ENCODE results near the gene PAK5.

PAK5 gene

DNA sequence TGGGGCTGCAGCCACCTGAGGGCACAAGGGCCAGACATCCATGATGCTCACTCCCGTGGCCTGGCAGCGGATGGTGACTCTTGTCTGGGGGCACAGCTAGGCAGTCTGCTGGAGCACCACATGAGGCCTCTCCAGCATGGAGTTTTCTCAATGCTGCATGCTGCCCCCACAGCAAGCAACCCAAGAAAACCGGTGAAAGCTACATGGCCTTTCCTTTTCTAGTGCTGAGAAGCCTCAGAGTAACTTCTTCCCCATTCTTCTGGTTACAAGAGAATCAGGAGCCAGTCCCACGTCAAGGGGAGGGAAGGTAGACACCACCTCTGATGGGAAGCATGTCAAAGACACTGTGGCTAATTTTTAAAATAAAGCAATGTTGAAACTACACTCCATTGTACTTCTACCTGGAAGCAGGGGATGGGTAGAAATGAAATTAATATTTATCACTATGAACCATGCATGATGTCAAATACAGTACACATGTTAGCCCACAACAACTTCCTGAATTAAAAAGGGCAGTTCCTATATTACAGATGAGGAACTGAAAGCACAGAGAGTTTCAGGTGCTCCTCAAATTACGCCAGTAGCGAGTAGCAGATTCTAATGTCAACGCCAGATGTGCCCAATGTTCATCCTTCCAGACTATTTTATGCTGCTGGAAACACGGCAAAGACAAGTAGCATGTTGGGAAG, 223.0 kb downstream of the PAK5 start:
- no peak overlapping the region for H3K9ac ChIP-seq (ENCODE audit: low read depth, low read length)
- H3K27me3 ChIP-seq (ENCODE audit: control insufficient read depth, insufficient read depth, low read length), result no peaks in the 10 kb centered on the region
- H3K4me3 ChIP-seq (ENCODE audit: low read depth, low read length), result no peak overlapping the region
- no peaks in the 10 kb centered on the region for H3K9me3 ChIP-seq (ENCODE audit: control insufficient read depth, insufficient read depth, low read length)
- H3K4me1 ChIP-seq (ENCODE audit: control insufficient read depth, insufficient read depth, low read length), result no peaks in the 10 kb centered on the region
- H3K36me3 ChIP-seq (ENCODE audit: control insufficient read depth, insufficient read depth, low read length), result no peaks in the 10 kb centered on the region

DNA sequence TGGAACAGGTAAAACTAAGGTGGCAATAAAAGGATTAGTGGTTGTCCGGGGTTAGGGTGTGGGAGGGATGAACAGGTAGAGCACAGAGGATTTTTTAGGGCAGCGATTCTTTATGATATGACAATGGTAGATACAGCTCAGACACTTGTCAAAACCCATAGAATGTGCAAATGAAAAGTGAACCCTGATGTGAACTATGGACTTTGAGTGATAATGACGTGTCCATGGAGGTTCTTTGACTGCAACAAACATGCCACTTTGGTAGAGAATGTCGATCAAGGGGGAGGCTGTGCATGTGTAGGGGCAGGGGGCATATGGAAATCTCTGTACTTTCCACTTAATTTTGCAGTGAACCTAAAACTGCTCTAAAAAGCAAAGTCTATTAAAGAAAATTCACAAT, 223.8 kb downstream of the PAK5 start:
- H3K4me3 ChIP-seq (ENCODE audit: low read depth, low read length), result no peak overlapping the region
- no peak overlapping the region for H3K9ac ChIP-seq (ENCODE audit: low read depth, low read length)
- no peaks in the 10 kb centered on the region for H3K4me1 ChIP-seq (ENCODE audit: control insufficient read depth, insufficient read depth, low read length)
- H3K9me3 ChIP-seq (ENCODE audit: control insufficient read depth, insufficient read depth, low read length), result no peaks in the 10 kb centered on the region
- no peaks in the 10 kb centered on the region for H3K27me3 ChIP-seq (ENCODE audit: control insufficient read depth, insufficient read depth, low read length)
- H3K36me3 ChIP-seq (ENCODE audit: control insufficient read depth, insufficient read depth, low read length), result no peaks in the 10 kb centered on the region

- H3K4me1 ChIP-seq (ENCODE audit: control insufficient read depth, insufficient read depth, low read length), result peaks cover 2% of the 10 kb centered on the region
- no peaks in the 10 kb centered on the region for H3K36me3 ChIP-seq (ENCODE audit: control insufficient read depth, insufficient read depth, low read length)
- H3K4me3 ChIP-seq (ENCODE audit: low read depth, low read length), result no peak overlapping the region
- H3K27me3 ChIP-seq (ENCODE audit: control insufficient read depth, insufficient read depth, low read length), result peaks cover 2% of the 10 kb centered on the region
- H3K9me3 ChIP-seq (ENCODE audit: control insufficient read depth, insufficient read depth, low read length), result no peaks in the 10 kb centered on the region
- no peak overlapping the region for H3K9ac ChIP-seq (ENCODE audit: low read depth, low read length)
These were observed 225.0 kb downstream of the PAK5 start for GRCh38 chr20:9613871-9614270.

DNA sequence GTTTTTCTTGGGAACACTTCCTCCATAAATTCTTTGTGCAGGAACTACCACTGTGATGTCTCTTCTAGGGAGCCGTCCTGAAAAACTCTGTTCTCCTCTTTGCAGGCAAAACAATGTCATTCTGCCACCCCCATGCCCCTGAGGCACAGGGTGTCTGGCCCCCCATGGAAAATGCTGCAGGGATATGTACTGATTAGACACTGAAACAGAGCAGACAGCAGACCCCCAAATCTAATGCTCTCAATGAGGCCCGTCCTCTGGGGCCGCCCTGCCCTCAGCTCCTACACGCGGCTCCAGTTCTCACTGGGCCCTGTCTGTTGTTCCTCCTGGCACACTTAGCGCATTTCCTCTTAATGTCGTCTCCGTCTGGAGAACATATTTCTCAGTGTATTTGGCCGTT, 227.0 kb downstream of the PAK5 start:
- Histone ChIP-seq H3K9me3 (ENCODE audit: control insufficient read depth, insufficient read depth, low read length) (no peaks in the 10 kb centered on the region), H3K36me3 (ENCODE audit: control insufficient read depth, insufficient read depth, low read length) (no peaks in the 10 kb centered on the region), H3K4me3 (ENCODE audit: low read depth, low read length) (no peak overlapping the region), H3K9ac (ENCODE audit: low read depth, low read length) (no peak overlapping the region), H3K27me3 (ENCODE audit: control insufficient read depth, insufficient read depth, low read length) (peaks cover 4% of the 10 kb centered on the region), H3K4me1 (ENCODE audit: control insufficient read depth, insufficient read depth, low read length) (peaks cover 2% of the 10 kb centered on the region)

DNA sequence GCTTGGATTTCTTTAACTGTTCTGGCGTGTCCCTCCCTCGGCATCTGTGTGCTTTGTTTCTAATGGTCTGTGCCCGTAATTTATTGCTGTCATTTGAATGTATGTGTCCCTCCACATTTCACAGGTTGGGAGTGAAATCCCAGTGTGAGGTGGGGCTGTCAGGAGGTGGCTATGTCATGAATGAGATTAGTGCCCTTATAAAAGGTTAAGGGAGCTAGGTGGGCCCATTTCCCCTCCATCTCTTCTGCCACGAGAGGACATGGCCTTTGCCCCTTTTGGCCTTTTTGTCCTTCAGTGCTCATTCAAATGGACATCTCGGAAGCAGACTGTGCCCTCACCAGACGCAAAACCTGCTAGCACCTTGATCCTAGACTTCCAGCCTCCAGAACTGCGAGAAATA, 228.2 kb downstream of the PAK5 start:
- peaks cover 4% of the 10 kb centered on the region for H3K27me3 ChIP-seq (ENCODE audit: control insufficient read depth, insufficient read depth, low read length)
- no peaks in the 10 kb centered on the region for H3K9me3 ChIP-seq (ENCODE audit: control insufficient read depth, insufficient read depth, low read length)
- H3K9ac ChIP-seq (ENCODE audit: low read depth, low read length), result no peak overlapping the region
- no peak overlapping the region for H3K4me3 ChIP-seq (ENCODE audit: low read depth, low read length)
- H3K4me1 ChIP-seq (ENCODE audit: control insufficient read depth, insufficient read depth, low read length), result peaks cover 2% of the 10 kb centered on the region
- no peaks in the 10 kb centered on the region for H3K36me3 ChIP-seq (ENCODE audit: control insufficient read depth, insufficient read depth, low read length)

- no peak overlapping the region for H3K4me3 ChIP-seq (ENCODE audit: low read depth, low read length)
- H3K27me3 ChIP-seq (ENCODE audit: control insufficient read depth, insufficient read depth, low read length), result peaks cover 4% of the 10 kb centered on the region
These were observed 228.9 kb downstream of the PAK5 start for GRCh38 chr20:9609887-9610502.

DNA sequence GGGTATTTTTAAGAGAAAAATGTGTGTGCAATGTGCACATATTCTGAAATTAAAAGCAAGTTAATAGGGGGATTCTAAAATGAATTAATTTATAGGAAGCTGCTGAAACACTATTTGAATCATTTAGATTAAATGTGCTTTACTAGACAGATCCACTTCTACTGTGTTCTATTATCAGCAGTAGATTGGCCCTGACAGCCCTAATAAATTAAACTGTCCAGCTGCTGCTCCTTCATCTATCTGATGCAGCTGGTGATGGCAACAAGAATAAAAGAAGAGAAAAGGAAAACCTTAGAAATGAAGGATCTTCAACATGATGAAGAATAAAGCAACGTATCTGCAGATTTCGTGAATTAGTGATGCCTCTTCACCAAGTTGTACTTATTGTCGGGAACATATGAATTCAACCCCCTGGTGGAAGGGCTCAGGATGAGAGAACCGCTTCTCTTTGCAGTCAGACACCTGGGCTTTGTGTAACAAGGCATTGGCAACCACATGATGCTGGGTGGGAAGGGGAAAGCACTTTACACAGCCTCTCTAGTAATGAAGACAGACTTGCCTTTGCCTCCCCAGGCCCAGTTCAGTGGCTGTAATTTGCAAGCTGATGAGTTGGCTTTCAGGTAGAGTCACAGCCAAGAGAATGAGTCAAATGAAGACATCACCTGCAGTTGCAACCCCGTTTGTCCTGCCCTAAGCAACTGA, 230.1 kb downstream of the PAK5 start:
- Histone ChIP-seq H3K36me3 (ENCODE audit: control insufficient read depth, insufficient read depth, low read length) (no peaks in the 10 kb centered on the region), H3K27me3 (ENCODE audit: control insufficient read depth, insufficient read depth, low read length) (peaks cover 4% of the 10 kb centered on the region), H3K9me3 (ENCODE audit: control insufficient read depth, insufficient read depth, low read length) (no peaks in the 10 kb centered on the region), H3K9ac (ENCODE audit: low read depth, low read length) (no peak overlapping the region), H3K4me1 (ENCODE audit: control insufficient read depth, insufficient read depth, low read length) (peaks cover 2% of the 10 kb centered on the region), H3K4me3 (ENCODE audit: low read depth, low read length) (no peak overlapping the region)

More at GRCh38 chr20:9609887-9610502, 228.9 kb downstream of the PAK5 start:
- no peaks in the 10 kb centered on the region for H3K36me3 ChIP-seq (ENCODE audit: control insufficient read depth, insufficient read depth, low read length)
- peaks cover 2% of the 10 kb centered on the region for H3K4me1 ChIP-seq (ENCODE audit: control insufficient read depth, insufficient read depth, low read length)
- H3K9ac ChIP-seq (ENCODE audit: low read depth, low read length), result no peak overlapping the region
- H3K9me3 ChIP-seq (ENCODE audit: control insufficient read depth, insufficient read depth, low read length), result no peaks in the 10 kb centered on the region

DNA sequence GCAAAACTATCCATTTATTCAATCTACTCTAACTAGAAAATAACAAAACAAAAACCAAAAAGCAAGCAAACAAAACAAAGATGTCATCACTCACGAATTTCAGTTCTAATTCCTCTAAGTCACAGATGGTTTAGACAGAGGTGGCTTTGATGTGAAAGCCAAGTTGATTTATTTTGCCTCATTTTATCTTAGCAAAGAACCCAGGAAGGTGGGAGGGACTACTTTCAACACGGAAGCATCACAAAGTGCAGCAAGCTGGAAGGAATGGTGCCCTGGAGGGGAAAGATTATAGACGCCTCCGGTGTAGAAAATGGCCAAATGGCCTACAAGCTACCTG, 236.1 kb downstream of the PAK5 start:
- Histone ChIP-seq H3K9ac (ENCODE audit: low read depth, low read length) (no peak overlapping the region), H3K36me3 (ENCODE audit: control insufficient read depth, insufficient read depth, low read length) (no peaks in the 10 kb centered on the region), H3K9me3 (ENCODE audit: control insufficient read depth, insufficient read depth, low read length) (no peaks in the 10 kb centered on the region), H3K27me3 (ENCODE audit: control insufficient read depth, insufficient read depth, low read length) (no peaks in the 10 kb centered on the region), H3K4me3 (ENCODE audit: low read depth, low read length) (no peak overlapping the region), H3K4me1 (ENCODE audit: control insufficient read depth, insufficient read depth, low read length) (no peaks in the 10 kb centered on the region)

DNA sequence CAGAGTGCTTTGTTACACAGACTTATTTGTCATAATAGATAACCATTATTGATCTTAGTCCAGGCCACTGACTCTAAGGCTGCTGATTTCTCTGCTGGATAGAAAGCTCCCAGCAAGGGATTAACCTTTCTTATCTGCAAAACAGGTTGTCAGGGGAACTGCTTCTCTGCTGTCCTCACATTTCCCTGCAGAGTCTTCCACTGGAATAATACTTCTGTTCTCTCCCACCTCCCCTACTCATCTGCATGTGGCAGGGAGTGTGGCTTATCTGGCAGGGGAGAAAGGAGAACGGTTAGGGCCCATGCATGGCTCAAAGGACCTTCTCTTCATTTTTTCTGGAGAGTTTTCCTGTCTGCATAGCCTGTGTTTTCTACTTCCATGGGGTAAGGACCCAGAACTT, 238.3 kb downstream of the PAK5 start:
- H3K9me3 ChIP-seq (ENCODE audit: control insufficient read depth, insufficient read depth, low read length), result no peaks in the 10 kb centered on the region
- no peaks in the 10 kb centered on the region for H3K27me3 ChIP-seq (ENCODE audit: control insufficient read depth, insufficient read depth, low read length)
- no peaks in the 10 kb centered on the region for H3K36me3 ChIP-seq (ENCODE audit: control insufficient read depth, insufficient read depth, low read length)
- no peak overlapping the region for H3K9ac ChIP-seq (ENCODE audit: low read depth, low read length)
- no peaks in the 10 kb centered on the region for H3K4me1 ChIP-seq (ENCODE audit: control insufficient read depth, insufficient read depth, low read length)
- no peak overlapping the region for H3K4me3 ChIP-seq (ENCODE audit: low read depth, low read length)

DNA sequence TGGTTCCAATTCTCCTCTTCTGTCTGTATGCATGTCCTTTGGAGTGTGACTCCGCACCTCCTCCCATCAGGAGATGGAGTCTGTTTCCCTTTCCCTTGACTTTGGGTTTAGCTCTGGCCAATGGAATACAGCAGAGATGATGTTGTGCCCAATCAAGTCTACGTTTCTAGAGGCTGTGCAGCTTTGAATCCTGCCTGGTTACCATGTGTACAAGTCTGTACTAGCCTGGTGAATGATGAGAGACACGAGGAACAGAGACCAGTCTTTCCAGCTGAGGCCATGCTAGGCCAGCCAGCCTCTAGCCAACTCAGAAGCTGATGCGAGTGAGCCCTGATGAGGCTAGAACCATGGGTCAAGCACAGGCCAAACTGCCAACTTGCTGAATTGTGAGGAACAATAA, 241.3 kb downstream of the PAK5 start:
- no peak overlapping the region for H3K4me3 ChIP-seq (ENCODE audit: low read depth, low read length)
- no peaks in the 10 kb centered on the region for H3K9me3 ChIP-seq (ENCODE audit: control insufficient read depth, insufficient read depth, low read length)
- H3K9ac ChIP-seq (ENCODE audit: low read depth, low read length), result no peak overlapping the region
- no peaks in the 10 kb centered on the region for H3K36me3 ChIP-seq (ENCODE audit: control insufficient read depth, insufficient read depth, low read length)
- H3K27me3 ChIP-seq (ENCODE audit: control insufficient read depth, insufficient read depth, low read length), result no peaks in the 10 kb centered on the region
- no peaks in the 10 kb centered on the region for H3K4me1 ChIP-seq (ENCODE audit: control insufficient read depth, insufficient read depth, low read length)

GRCh38 chr20:9595763-9596162, 243.1 kb downstream of the PAK5 start:
- no peak overlapping the region for H3K9ac ChIP-seq (ENCODE audit: low read depth, low read length)
- no peaks in the 10 kb centered on the region for H3K4me1 ChIP-seq (ENCODE audit: control insufficient read depth, insufficient read depth, low read length)
- H3K27me3 ChIP-seq (ENCODE audit: control insufficient read depth, insufficient read depth, low read length), result no peaks in the 10 kb centered on the region
- H3K36me3 ChIP-seq (ENCODE audit: control insufficient read depth, insufficient read depth, low read length), result no peaks in the 10 kb centered on the region
- H3K9me3 ChIP-seq (ENCODE audit: control insufficient read depth, insufficient read depth, low read length), result no peaks in the 10 kb centered on the region
- no peak overlapping the region for H3K4me3 ChIP-seq (ENCODE audit: low read depth, low read length)

DNA sequence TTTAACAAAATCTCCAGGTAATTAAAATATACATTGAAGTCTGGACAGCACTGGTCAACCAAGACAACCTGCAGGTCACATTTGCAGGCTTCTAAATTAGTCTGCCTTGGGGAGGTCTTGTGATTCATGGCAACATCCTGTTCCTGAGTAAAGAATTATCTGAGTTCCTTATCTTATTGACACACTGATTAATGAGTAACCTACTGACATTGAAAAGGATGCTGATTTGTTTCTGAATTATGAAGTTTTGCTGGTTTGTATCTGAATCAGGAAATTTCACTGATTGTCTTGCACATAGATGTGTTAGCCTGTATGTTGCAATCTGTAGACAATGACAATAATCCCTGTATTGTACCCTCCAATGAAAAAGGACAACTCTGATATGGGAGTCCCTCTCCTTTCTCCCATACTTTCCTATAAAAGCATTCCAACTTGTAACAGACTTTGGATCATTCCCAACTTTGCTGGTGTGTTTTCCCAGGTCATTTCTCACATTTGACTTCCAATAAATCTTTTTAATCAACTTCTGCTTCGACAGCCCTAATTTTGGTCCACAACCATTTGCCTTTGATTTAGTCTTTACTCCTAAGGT, 244.5 kb downstream of the PAK5 start:
- Histone ChIP-seq H3K9me3 (ENCODE audit: control insufficient read depth, insufficient read depth, low read length) (no peaks in the 10 kb centered on the region), H3K9ac (ENCODE audit: low read depth, low read length) (no peak overlapping the region), H3K4me1 (ENCODE audit: control insufficient read depth, insufficient read depth, low read length) (no peaks in the 10 kb centered on the region), H3K4me3 (ENCODE audit: low read depth, low read length) (no peak overlapping the region), H3K36me3 (ENCODE audit: control insufficient read depth, insufficient read depth, low read length) (no peaks in the 10 kb centered on the region), H3K27me3 (ENCODE audit: control insufficient read depth, insufficient read depth, low read length) (no peaks in the 10 kb centered on the region)

All from iPS-15b (cell line).